Measurements from ENCODE around the gene GABARAP. TPM values are rescaled to one million over a fixed set of nuclear protein-coding genes. Genes with fewer than 3 reads are reported as not detected.

The GABARAP gene
- total and polyA plus RNA-seq, 2 of the 13 experiments (the other 11 are each of a cell fraction or from before 2014, with no cell fraction given) = 161 to 310 TPM

DNA sequence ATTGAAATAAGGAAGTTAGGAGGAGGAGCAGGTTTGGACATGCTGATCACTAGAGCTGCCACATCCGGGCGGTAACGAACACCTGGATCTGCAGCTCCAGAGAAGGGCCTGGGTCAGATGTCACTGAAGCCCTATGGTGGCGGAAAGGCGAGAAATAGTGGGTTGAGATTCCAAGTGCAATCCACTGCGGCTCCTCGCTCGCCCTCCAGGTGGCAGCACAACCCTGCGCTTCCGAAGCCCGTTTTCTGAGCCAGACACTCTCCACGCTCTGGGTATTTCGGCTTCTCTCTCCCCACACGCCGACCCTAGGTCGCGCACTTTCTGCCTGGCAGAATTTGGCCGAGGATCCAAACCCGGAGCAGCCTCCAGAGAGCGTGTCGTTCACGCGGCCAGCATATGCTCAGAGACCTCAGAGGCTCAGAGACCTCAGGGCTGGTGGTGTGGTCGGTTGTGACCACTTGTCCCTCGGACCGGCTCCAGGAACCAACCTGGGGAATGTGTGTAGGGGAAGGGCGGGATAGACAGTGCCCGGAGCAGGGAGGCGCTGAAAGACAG is 38.3 kb upstream of the GABARAP start (continued):
- TF ChIP-seq, protein P1, sequence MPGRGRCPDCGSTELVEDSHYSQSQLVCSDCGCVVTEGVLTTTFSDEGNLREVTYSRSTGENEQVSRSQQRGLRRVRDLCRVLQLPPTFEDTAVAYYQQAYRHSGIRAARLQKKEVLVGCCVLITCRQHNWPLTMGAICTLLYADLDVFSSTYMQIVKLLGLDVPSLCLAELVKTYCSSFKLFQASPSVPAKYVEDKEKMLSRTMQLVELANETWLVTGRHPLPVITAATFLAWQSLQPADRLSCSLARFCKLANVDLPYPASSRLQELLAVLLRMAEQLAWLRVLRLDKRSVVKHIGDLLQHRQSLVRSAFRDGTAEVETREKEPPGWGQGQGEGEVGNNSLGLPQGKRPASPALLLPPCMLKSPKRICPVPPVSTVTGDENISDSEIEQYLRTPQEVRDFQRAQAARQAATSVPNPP (CRISPR knock-in tag; IDR thresholded peaks at IDR 0.05) = peak; percentile 53; the same call in 1 of the 2 replicates
- TF ChIP-seq FLYWCH1 (CRISPR knock-in tag; IDR thresholded peaks at IDR 0.05) = no peak
- TF ChIP-seq KLF16 (CRISPR knock-in tag; IDR thresholded peaks at IDR 0.05) = peak in 1 of 2 experiments; percentile 83; a peak in 1 of 4 replicates
- TF ChIP-seq TMF1 (CRISPR knock-in tag; IDR thresholded peaks at IDR 0.05; ENCODE audit: low read depth) = peak; percentile 87; the same call in 1 of the 2 replicates
- TF ChIP-seq RELA (CRISPR knock-in tag; IDR thresholded peaks at IDR 0.05) = 0 out of 2 replicates have a peak, but pooled peaks have one; percentile 35
- peak; percentile 17; the same call in 1 of the 2 replicates for TF ChIP-seq FOXK1 (CRISPR knock-in tag; IDR thresholded peaks at IDR 0.05; ENCODE audit: borderline replicate concordance, low read depth)
- TF ChIP-seq, protein P2, sequence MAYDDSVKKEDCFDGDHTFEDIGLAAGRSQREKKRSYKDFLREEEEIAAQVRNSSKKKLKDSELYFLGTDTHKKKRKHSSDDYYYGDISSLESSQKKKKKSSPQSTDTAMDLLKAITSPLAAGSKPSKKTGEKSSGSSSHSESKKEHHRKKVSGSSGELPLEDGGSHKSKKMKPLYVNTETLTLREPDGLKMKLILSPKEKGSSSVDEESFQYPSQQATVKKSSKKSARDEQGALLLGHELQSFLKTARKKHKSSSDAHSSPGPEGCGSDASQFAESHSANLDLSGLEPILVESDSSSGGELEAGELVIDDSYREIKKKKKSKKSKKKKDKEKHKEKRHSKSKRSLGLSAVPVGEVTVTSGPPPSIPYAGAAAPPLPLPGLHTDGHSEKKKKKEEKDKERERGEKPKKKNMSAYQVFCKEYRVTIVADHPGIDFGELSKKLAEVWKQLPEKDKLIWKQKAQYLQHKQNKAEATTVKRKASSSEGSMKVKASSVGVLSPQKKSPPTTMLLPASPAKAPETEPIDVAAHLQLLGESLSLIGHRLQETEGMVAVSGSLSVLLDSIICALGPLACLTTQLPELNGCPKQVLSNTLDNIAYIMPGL (CRISPR knock-in tag; IDR thresholded peaks at IDR 0.05; ENCODE audit: borderline replicate concordance in 1 of 2, low read depth in 1 of 2) = peak; percentile 78 to 85; a peak in 3 of 4 replicates
- peak; percentile 42; the same call in 1 of the 2 replicates for TF ChIP-seq ZNF703 (CRISPR knock-in tag; IDR thresholded peaks at IDR 0.05; ENCODE audit: borderline replicate concordance)
- peak; percentile 71 for TF ChIP-seq SKI (IDR thresholded peaks at IDR 0.05; ENCODE audit: partially characterized antibody)
- 0 out of 2 replicates have a peak, but pooled peaks have one; percentile 59 for TF ChIP-seq TARDBP (CRISPR knock-in tag; IDR thresholded peaks at IDR 0.05)
- TF ChIP-seq ISX (CRISPR knock-in tag; conservative IDR thresholded peaks at IDR 0.05) = no peak
- TF ChIP-seq, protein P3, sequence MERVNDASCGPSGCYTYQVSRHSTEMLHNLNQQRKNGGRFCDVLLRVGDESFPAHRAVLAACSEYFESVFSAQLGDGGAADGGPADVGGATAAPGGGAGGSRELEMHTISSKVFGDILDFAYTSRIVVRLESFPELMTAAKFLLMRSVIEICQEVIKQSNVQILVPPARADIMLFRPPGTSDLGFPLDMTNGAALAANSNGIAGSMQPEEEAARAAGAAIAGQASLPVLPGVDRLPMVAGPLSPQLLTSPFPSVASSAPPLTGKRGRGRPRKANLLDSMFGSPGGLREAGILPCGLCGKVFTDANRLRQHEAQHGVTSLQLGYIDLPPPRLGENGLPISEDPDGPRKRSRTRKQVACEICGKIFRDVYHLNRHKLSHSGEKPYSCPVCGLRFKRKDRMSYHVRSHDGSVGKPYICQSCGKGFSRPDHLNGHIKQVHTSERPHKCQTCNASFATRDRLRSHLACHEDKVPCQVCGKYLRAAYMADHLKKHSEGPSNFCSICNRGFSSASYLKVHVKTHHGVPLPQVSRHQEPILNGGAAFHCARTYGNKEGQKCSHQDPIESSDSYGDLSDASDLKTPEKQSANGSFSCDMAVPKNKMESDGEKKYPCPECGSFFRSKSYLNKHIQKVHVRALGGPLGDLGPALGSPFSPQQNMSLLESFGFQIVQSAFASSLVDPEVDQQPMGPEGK (CRISPR knock-in tag; IDR thresholded peaks at IDR 0.05) = 0 out of 2 replicates have a peak, but pooled peaks have one; percentile 20
- TF ChIP-seq, protein P4, sequence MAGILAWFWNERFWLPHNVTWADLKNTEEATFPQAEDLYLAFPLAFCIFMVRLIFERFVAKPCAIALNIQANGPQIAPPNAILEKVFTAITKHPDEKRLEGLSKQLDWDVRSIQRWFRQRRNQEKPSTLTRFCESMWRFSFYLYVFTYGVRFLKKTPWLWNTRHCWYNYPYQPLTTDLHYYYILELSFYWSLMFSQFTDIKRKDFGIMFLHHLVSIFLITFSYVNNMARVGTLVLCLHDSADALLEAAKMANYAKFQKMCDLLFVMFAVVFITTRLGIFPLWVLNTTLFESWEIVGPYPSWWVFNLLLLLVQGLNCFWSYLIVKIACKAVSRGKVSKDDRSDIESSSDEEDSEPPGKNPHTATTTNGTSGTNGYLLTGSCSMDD (CRISPR knock-in tag; IDR thresholded peaks at IDR 0.05) = no peak
- TF ChIP-seq ETV5 (CRISPR knock-in tag; IDR thresholded peaks at IDR 0.05; ENCODE audit: borderline replicate concordance) = peak; percentile 24; the same call in 1 of the 2 replicates
- no peak for TF ChIP-seq NFE2 (CRISPR knock-in tag; IDR thresholded peaks at IDR 0.05)
- peak; percentile 64; the same call in 1 of the 2 replicates for TF ChIP-seq ZNF607 (CRISPR knock-in tag; IDR thresholded peaks at IDR 0.05; ENCODE audit: borderline replicate concordance)
- 0 out of 2 replicates have a peak, but pooled peaks have one; percentile 36 for TF ChIP-seq ZNF709 (CRISPR knock-in tag; IDR thresholded peaks at IDR 0.05)
- TF ChIP-seq TP53 (CRISPR knock-in tag; conservative IDR thresholded peaks at IDR 0.05) = no peak
- TF ChIP-seq NRL (CRISPR knock-in tag; IDR thresholded peaks at IDR 0.05; ENCODE audit: borderline replicate concordance) = peak; percentile 84
- peak; percentile 41; the same call in 1 of the 2 replicates for TF ChIP-seq ZFP90 (CRISPR knock-in tag; IDR thresholded peaks at IDR 0.05; ENCODE audit: borderline replicate concordance)
- TF ChIP-seq ZNF891 (CRISPR knock-in tag; IDR thresholded peaks at IDR 0.05) = peak; percentile 90
